Liver (tissue), 9 donors: ENCODE results near the gene SEMA3G. TPM values are rescaled to one million over a fixed set of nuclear protein-coding genes. Genes with fewer than 3 reads are reported as not detected.

ENCODE experiments used
- DNase-seq: peaks from one replicate; pipeline ENCODE4 v3.0.0-alpha.2; 2017; ENCODE audit warnings: low spot score
- H3K27ac ChIP-seq, 2 donors: one replicate each; pipeline ENCODE4 v1.7.0; 2013; ENCODE audit warnings: inconsistent platforms in 2 of 2, low read length in 2 of 2, control low read depth in 1 of 2, low read depth in 1 of 2, mild to moderate bottlenecking in 1 of 2
- H3K27me3 ChIP-seq, 4 donors: one replicate each; pipeline versions ENCODE4 v1.6.1 to v1.7.0; 2013; ENCODE audit warnings: low read length in 3 of 4, inconsistent platforms in 1 of 4, mild to moderate bottlenecking in 1 of 4, moderate library complexity in 1 of 4; ENCODE audit not compliant: control insufficient read depth in 4 of 4, insufficient read depth in 4 of 4
- H3K36me3 ChIP-seq, 4 donors: one replicate each; pipeline versions ENCODE4 v1.6.1 to v1.7.0; 2013; ENCODE audit warnings: low read length in 3 of 4, mild to moderate bottlenecking in 3 of 4, low read depth in 1 of 4, moderate library complexity in 1 of 4; ENCODE audit not compliant: control insufficient read depth in 4 of 4, insufficient read depth in 3 of 4
- H3K4me1 ChIP-seq, 4 donors: one replicate each; pipeline versions ENCODE4 v1.6.1 to v1.7.0; 2013; ENCODE audit warnings: low read length in 3 of 4, mild to moderate bottlenecking in 3 of 4, moderate library complexity in 1 of 4; ENCODE audit not compliant: control insufficient read depth in 4 of 4, insufficient read depth in 4 of 4
- H3K4me3 ChIP-seq, 3 donors: one replicate each; pipeline versions ENCODE4 v1.6.1 to v1.7.0; 2013; ENCODE audit warnings: low read length in 3 of 3, control low read depth in 1 of 3, low read depth in 1 of 3, mild to moderate bottlenecking in 1 of 3
- H3K9ac ChIP-seq, 2 donors: one replicate each; pipeline ENCODE4 v1.7.0; 2013; ENCODE audit warnings: low read length in 2 of 2, mild to moderate bottlenecking in 2 of 2, moderate library complexity in 2 of 2, control low read depth in 1 of 2, low read depth in 1 of 2
- H3K9me3 ChIP-seq, 4 donors: one replicate each; pipeline versions ENCODE4 v1.6.1 to v1.7.0; 2013; ENCODE audit warnings: low read length in 3 of 4; ENCODE audit not compliant: control insufficient read depth in 4 of 4
- EGR1 ChIP-seq, 2 donors: IDR thresholded peaks; 2 replicates each; pipeline ENCODE4 v1.6.1; 2016 to 2018; ENCODE audit warnings: antibody characterized with exemption in 2 of 2, low read depth in 2 of 2
- FOXA1 ChIP-seq: IDR thresholded peaks from 2 replicates; pipeline ENCODE4 v1.6.1; 2016; ENCODE audit warnings: antibody characterized with exemption
- FOXA2 ChIP-seq: IDR thresholded peaks from 2 replicates; pipeline ENCODE4 v1.6.1; 2016; ENCODE audit warnings: antibody characterized with exemption
- GABPA ChIP-seq, 2 donors: IDR thresholded peaks in 1 of 2; conservative IDR thresholded peaks in 1 of 2; 2 replicates each; pipeline ENCODE4 v1.6.1; 2016; ENCODE audit warnings: antibody characterized with exemption in 2 of 2, mild to moderate bottlenecking in 1 of 2, moderate library complexity in 1 of 2
- HNF4A ChIP-seq, 2 donors: conservative IDR thresholded peaks; 2 replicates each; pipeline ENCODE4 v1.6.1; 2016; ENCODE audit warnings: antibody characterized with exemption in 2 of 2, mild to moderate bottlenecking in 2 of 2
- HNF4G ChIP-seq: IDR thresholded peaks from 2 replicates; pipeline ENCODE4 v1.6.1; 2016; ENCODE audit warnings: antibody characterized with exemption
- JUND ChIP-seq, 2 donors: IDR thresholded peaks; 2 replicates each; pipeline ENCODE4 v1.6.1; 2016; ENCODE audit warnings: antibody characterized with exemption in 2 of 2
- MAX ChIP-seq: IDR thresholded peaks from 2 replicates; pipeline ENCODE4 v1.6.1; 2016; ENCODE audit warnings: antibody characterized with exemption
- NR2F2 ChIP-seq: IDR thresholded peaks from 2 replicates; pipeline ENCODE4 v1.6.1; 2016; ENCODE audit warnings: antibody characterized with exemption
- RAD21 ChIP-seq, 2 donors: IDR thresholded peaks; 2 replicates each; pipeline ENCODE4 v1.6.1; 2016; ENCODE audit warnings: antibody characterized with exemption in 2 of 2, mild to moderate bottlenecking in 2 of 2
- RXRA ChIP-seq, 2 donors: IDR thresholded peaks; 2 replicates each; pipeline ENCODE4 v1.6.1; 2017 to 2018; ENCODE audit warnings: antibody characterized with exemption in 2 of 2, mild to moderate bottlenecking in 1 of 2
- SP1 ChIP-seq: IDR thresholded peaks from 2 replicates; pipeline ENCODE4 v1.6.1; 2018; ENCODE audit warnings: antibody characterized with exemption, mild to moderate bottlenecking
- TAF1 ChIP-seq: conservative IDR thresholded peaks from 2 replicates; pipeline ENCODE4 v1.6.1; 2016; ENCODE audit warnings: antibody characterized with exemption, mild to moderate bottlenecking
- YY1 ChIP-seq: IDR thresholded peaks from 2 replicates; pipeline ENCODE4 v1.6.1; 2016; ENCODE audit warnings: antibody characterized with exemption, mild to moderate bottlenecking
- WGBS: extraction: QIAGEN DNeasy Blood & Tissue Kit; methylation state at CpG from one replicate; pipeline ENCODE4 v1.1.7; 2013; 5-methylcytosine and 5-hydroxymethylcytosine counted together
- polyA plus RNA-seq, 2 donors: library from polyadenylated mRNA; stranded (reverse) in 1 of 2; unstranded in 1 of 2; fragments of 200-250 nt in 1 of 2; fragments of >200 nt in 1 of 2; fragmentation: Nextera tagmentation in 1 of 2; extraction: Ambion mirVana in 1 of 2; gene quantifications; one replicate each; pipeline versions ENCODE4 v1.2.1 to v1.2.3, GENCODE V29; 2013 to 2015
- total RNA-seq, 2 donors: library from RNA; depleted of rRNA; stranded (reverse); fragments of >200 nt; gene quantifications; one replicate each; pipeline ENCODE4 v1.2.3, GENCODE V29; 2014
- TF ChIP-seq, protein P1 (sequence below): IDR thresholded peaks from 2 replicates; pipeline ENCODE4 v1.6.1; 2016; ENCODE audit warnings: antibody characterized with exemption
- TF ChIP-seq, protein P2 (sequence below): IDR thresholded peaks from 2 replicates; pipeline ENCODE4 v1.6.1; 2016; ENCODE audit warnings: antibody characterized with exemption, mild to moderate bottlenecking
- TF ChIP-seq, protein P3 (sequence below): fragments of 150-350 bp; IDR thresholded peaks from 2 replicates; pipeline ENCODE4 v1.5.1; 2017; ENCODE audit warnings: improper control_type of control experiment, low read depth, low read length; ENCODE audit not compliant: missing input control
- TF ChIP-seq, protein P4 (sequence below): IDR thresholded peaks from 2 replicates; pipeline ENCODE4 v1.6.1; 2016; ENCODE audit warnings: antibody characterized with exemption
- donor health status: healthy.
- donor health status: healthy.
- donor health status: healthy.
- donor health status: healthy.
- donor health status: healthy.

The SEMA3G gene
- total and polyA plus RNA-seq, 4 donors, result 0.47 to 1.2 (median 0.74) TPM

DNA sequence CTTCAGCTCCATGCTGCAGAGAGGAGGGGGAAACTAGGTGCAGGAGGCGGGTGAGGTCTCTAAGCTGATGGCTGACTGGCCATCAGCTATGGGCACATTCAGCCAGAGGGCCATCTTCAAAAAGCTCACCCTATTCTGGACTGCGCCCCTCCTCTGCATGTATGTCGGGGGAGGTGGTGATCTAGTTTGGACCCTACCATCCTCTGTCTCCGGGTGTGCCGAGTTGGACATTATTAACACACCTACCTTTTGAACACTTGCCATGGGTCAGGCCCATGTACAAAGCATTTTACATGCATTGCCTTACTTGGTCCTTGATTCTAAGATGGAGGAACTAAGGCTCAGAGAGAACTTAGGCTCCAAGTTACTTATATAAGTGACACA, 11.9 kb upstream of the SEMA3G start:
- no peak for DNase-seq
- Histone ChIP-seq H3K9me3 (no peaks in the 10 kb centered on the region), H3K27me3 (no peaks in the 10 kb centered on the region), H3K4me3 (peak overlapping the region in 2 of 3 donors; percentile 66 to 88), H3K27ac (peak overlapping the region; percentile 81 to 86), H3K4me1 (peaks cover 0 to 19% (median 10%) of the 10 kb centered on the region in 4 donors), H3K36me3 (peaks cover 4 to 32% (median 18%) of the 10 kb centered on the region in 4 donors), H3K9ac (no peak overlapping the region)
- TF ChIP-seq RAD21 (IDR thresholded peaks at IDR 0.05) (no peak), YY1 (no peak), EGR1 (IDR thresholded peaks at IDR 0.05; ENCODE audit: low read depth in 2 of 2) (no peak), JUND (IDR thresholded peaks at IDR 0.05) (no peak), HNF4G (no peak), NR2F2 (no peak), GABPA (IDR thresholded peaks at IDR 0.05 in 1 of 2, conservative IDR thresholded peaks at IDR 0.05 in 1 of 2) (no peak), RXRA (IDR thresholded peaks at IDR 0.05) (no peak), HNF4A (conservative IDR thresholded peaks at IDR 0.05) (no peak), FOXA2 (no peak), MAX (no peak), FOXA1 (no peak), TAF1 (no peak), SP1 (no peak)
- TF ChIP-seq, protein P1, sequence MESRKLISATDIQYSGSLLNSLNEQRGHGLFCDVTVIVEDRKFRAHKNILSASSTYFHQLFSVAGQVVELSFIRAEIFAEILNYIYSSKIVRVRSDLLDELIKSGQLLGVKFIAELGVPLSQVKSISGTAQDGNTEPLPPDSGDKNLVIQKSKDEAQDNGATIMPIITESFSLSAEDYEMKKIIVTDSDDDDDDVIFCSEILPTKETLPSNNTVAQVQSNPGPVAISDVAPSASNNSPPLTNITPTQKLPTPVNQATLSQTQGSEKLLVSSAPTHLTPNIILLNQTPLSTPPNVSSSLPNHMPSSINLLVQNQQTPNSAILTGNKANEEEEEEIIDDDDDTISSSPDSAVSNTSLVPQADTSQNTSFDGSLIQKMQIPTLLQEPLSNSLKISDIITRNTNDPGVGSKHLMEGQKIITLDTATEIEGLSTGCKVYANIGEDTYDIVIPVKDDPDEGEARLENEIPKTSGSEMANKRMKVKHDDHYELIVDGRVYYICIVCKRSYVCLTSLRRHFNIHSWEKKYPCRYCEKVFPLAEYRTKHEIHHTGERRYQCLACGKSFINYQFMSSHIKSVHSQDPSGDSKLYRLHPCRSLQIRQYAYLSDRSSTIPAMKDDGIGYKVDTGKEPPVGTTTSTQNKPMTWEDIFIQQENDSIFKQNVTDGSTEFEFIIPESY, result no peak
- TF ChIP-seq, protein P2, sequence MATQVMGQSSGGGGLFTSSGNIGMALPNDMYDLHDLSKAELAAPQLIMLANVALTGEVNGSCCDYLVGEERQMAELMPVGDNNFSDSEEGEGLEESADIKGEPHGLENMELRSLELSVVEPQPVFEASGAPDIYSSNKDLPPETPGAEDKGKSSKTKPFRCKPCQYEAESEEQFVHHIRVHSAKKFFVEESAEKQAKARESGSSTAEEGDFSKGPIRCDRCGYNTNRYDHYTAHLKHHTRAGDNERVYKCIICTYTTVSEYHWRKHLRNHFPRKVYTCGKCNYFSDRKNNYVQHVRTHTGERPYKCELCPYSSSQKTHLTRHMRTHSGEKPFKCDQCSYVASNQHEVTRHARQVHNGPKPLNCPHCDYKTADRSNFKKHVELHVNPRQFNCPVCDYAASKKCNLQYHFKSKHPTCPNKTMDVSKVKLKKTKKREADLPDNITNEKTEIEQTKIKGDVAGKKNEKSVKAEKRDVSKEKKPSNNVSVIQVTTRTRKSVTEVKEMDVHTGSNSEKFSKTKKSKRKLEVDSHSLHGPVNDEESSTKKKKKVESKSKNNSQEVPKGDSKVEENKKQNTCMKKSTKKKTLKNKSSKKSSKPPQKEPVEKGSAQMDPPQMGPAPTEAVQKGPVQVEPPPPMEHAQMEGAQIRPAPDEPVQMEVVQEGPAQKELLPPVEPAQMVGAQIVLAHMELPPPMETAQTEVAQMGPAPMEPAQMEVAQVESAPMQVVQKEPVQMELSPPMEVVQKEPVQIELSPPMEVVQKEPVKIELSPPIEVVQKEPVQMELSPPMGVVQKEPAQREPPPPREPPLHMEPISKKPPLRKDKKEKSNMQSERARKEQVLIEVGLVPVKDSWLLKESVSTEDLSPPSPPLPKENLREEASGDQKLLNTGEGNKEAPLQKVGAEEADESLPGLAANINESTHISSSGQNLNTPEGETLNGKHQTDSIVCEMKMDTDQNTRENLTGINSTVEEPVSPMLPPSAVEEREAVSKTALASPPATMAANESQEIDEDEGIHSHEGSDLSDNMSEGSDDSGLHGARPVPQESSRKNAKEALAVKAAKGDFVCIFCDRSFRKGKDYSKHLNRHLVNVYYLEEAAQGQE, result no peak
- TF ChIP-seq, protein P3, sequence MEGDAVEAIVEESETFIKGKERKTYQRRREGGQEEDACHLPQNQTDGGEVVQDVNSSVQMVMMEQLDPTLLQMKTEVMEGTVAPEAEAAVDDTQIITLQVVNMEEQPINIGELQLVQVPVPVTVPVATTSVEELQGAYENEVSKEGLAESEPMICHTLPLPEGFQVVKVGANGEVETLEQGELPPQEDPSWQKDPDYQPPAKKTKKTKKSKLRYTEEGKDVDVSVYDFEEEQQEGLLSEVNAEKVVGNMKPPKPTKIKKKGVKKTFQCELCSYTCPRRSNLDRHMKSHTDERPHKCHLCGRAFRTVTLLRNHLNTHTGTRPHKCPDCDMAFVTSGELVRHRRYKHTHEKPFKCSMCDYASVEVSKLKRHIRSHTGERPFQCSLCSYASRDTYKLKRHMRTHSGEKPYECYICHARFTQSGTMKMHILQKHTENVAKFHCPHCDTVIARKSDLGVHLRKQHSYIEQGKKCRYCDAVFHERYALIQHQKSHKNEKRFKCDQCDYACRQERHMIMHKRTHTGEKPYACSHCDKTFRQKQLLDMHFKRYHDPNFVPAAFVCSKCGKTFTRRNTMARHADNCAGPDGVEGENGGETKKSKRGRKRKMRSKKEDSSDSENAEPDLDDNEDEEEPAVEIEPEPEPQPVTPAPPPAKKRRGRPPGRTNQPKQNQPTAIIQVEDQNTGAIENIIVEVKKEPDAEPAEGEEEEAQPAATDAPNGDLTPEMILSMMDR, result no peak
- TF ChIP-seq, protein P4, sequence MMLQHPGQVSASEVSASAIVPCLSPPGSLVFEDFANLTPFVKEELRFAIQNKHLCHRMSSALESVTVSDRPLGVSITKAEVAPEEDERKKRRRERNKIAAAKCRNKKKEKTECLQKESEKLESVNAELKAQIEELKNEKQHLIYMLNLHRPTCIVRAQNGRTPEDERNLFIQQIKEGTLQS, result no peak
- WGBS, result 75% methylated on average over 5 of the region's 5 CpGs
